Measurements from ENCODE around the gene ERC1.

- TF ChIP-seq POLR2A (IDR thresholded peaks at IDR 0.05) = no peak
- TF ChIP-seq CTCF (IDR thresholded peaks at IDR 0.05) = no peak
- no peak for TF ChIP-seq POLR2AphosphoS5 (IDR thresholded peaks at IDR 0.05; ENCODE audit: insufficient read depth in 1 of 2, low read depth in 1 of 2)
Measured at GRCh38 chr12:1001507-1001906, 10.5 kb downstream of the ERC1 start.

All from vagina (tissue), 2 donors.